Measurements from ENCODE around the gene TMEM203. TPM values are rescaled to one million over a fixed set of nuclear protein-coding genes. Genes with fewer than 3 reads are reported as not detected.

Gene TMEM203
- total and polyA plus RNA-seq, 2 of the 4 experiments (the other 2 are of a cell fraction) = 18.8 to 40.6 TPM

DNA sequence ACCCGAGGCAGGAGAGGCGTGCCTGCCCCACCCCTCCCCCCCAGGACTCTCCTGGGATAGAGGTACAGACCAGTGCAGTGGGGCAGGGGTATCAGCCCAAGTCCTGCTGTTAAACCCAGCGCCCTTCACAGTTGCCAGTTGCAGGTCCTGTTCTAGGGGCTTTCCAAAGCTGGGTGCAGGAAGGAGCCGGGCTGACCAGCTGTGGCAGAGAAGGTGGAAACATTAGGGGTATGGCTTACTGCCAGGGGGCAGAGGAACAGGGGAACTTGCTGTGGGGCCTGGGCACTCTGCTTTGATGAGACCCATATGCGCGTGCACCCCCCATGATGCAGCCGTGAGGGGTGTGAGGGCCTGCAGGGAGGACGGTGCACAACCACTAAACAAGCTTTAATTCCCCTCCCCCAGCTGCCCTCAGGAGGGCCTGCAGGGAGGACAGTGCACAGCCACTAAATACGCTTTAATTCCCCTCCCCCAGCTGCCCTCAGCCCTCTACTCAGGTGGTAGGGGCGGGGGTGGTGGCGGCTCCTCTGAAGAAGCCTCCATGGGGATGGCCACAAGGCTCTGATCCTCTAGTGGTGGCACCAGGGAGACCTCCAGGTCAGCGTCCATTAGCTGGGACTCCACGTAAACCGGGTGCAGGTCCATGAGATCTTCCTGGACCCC, 34.8 kb downstream of the TMEM203 start:
- Histone ChIP-seq H3K56ac (ENCODE audit: extremely low read depth, insufficient read depth, low read length) (no peak overlapping the region), H3K4me1 (ENCODE audit: control insufficient read depth, insufficient read depth, low read length) (peaks cover 4% of the 10 kb centered on the region; the same call in 1 of the 2 replicates), H3K9me3 (ENCODE audit: control insufficient read depth, insufficient read depth, low read length) (no peaks in the 10 kb centered on the region), H2AFZ (replicated peaks; ENCODE audit: low read length, poor library complexity) (no peak overlapping the region), H3K9me1 (ENCODE audit: insufficient read depth, low read length) (no peaks in the 10 kb centered on the region), H3K27ac (ENCODE audit: insufficient read depth, low read length) (no peak overlapping the region), H2AK5ac (ENCODE audit: low read depth, low read length) (no peak overlapping the region), H3K79me1 (ENCODE audit: low read depth in 1 of 2, low read length in 2 of 2) (no peaks in the 10 kb centered on the region), H3K4me2 (ENCODE audit: low read depth, low read length) (no peak overlapping the region), H3K23ac (ENCODE audit: low read depth, low read length) (no peak overlapping the region), H2BK5ac (ENCODE audit: low read depth, low read length, poor library complexity, severe bottlenecking) (no peak overlapping the region), H3K27me3 (ENCODE audit: control insufficient read depth, insufficient read depth, low read length) (peaks cover 63% of the 10 kb centered on the region), H4K8ac (ENCODE audit: low read depth in 2 of 2, low read length in 2 of 2) (no peak overlapping the region), H4K5ac (ENCODE audit: low read depth, low read length) (no peak overlapping the region), H2BK120ac (ENCODE audit: low read depth, low read length) (no peak overlapping the region), H2BK15ac (ENCODE audit: low read depth, low read length) (no peak overlapping the region), H2BK20ac (ENCODE audit: low read depth, low read length) (no peak overlapping the region), H3K36me3 (ENCODE audit: control insufficient read depth, insufficient read depth, low read length) (no peaks in the 10 kb centered on the region), H3K18ac (ENCODE audit: low read depth, low read length) (no peak overlapping the region), H3K14ac (replicated peaks; ENCODE audit: low read depth, low read length) (no peak overlapping the region), H2AK9ac (replicated peaks; ENCODE audit: low read depth, low read length, poor library complexity) (no peak overlapping the region), H3K9ac (ENCODE audit: low read depth, low read length) (no peak overlapping the region), H4K20me1 (ENCODE audit: insufficient read depth, low read length) (no peaks in the 10 kb centered on the region), H3K4ac (ENCODE audit: low read depth, low read length) (no peak overlapping the region), H4K91ac (ENCODE audit: insufficient read depth, low read depth, low read length) (no peak overlapping the region), H3K4me3 (ENCODE audit: insufficient read depth, low read depth, low read length) (no peak overlapping the region)
- in situ Hi-C loops (cut with MboI; ENCODE audit: low sequenced_read_pairs) (no loop called here), dilution Hi-C loops (cut with HindIII; ENCODE audit: low sequenced_read_pairs, unreplicated experiment) (no loop called here), intact Hi-C loops (cut with micrococcal nuclease) (no loop called here)
- ChIA-PET CTCF (no interaction called here), POLR2A (ENCODE audit: unreplicated experiment) (no interaction called here)
- WGBS, 2 experiments (ENCODE audit: extremely low coverage in 2 of 2, insufficient read length in 1 of 2) = 17% methylated on average over 1 of the region's 14 CpGs; no CpG with 5 or more reads in 1 of the 2 experiments
- no peak for DNase-seq
- ATAC-seq (ENCODE audit: low read depth) = no peak
- no peak for TF ChIP-seq CHD1 (IDR thresholded peaks at IDR 0.05; ENCODE audit: low read depth, low read length)
- TF ChIP-seq RAD21 (IDR thresholded peaks at IDR 0.05; ENCODE audit: low read length) = no peak
- TF ChIP-seq, protein P1, sequence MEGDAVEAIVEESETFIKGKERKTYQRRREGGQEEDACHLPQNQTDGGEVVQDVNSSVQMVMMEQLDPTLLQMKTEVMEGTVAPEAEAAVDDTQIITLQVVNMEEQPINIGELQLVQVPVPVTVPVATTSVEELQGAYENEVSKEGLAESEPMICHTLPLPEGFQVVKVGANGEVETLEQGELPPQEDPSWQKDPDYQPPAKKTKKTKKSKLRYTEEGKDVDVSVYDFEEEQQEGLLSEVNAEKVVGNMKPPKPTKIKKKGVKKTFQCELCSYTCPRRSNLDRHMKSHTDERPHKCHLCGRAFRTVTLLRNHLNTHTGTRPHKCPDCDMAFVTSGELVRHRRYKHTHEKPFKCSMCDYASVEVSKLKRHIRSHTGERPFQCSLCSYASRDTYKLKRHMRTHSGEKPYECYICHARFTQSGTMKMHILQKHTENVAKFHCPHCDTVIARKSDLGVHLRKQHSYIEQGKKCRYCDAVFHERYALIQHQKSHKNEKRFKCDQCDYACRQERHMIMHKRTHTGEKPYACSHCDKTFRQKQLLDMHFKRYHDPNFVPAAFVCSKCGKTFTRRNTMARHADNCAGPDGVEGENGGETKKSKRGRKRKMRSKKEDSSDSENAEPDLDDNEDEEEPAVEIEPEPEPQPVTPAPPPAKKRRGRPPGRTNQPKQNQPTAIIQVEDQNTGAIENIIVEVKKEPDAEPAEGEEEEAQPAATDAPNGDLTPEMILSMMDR (conservative IDR thresholded peaks at IDR 0.05; ENCODE audit: low read depth, low read length) = no peak
- TF ChIP-seq, protein P2, sequence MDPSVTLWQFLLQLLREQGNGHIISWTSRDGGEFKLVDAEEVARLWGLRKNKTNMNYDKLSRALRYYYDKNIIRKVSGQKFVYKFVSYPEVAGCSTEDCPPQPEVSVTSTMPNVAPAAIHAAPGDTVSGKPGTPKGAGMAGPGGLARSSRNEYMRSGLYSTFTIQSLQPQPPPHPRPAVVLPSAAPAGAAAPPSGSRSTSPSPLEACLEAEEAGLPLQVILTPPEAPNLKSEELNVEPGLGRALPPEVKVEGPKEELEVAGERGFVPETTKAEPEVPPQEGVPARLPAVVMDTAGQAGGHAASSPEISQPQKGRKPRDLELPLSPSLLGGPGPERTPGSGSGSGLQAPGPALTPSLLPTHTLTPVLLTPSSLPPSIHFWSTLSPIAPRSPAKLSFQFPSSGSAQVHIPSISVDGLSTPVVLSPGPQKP (IDR thresholded peaks at IDR 0.05; ENCODE audit: borderline replicate concordance, low read depth, low read length) = no peak
- no TSS peak for BruUV-seq (replicated peaks)

Data from IMR-90 (cell line).